Stimulated activated memory B cell treated with anti-CD40 and anti-IgM and Interleukin-4, amounts not matched to agents 10 μg/mL and 1 μg/mL and 100 μg/mL, for 72 hours (primary cell): ENCODE measurements around the gene PTP4A2.

ENCODE experiments used
- ATAC-seq: fragments of 150-1000 bp; cut with Tn5 transposase; 2 replicates; pipeline ENCODE4 v1.10.0; 2021
- H3K27ac Mint-ChIP-seq: one replicate; pipeline ENCODE4 v1.8.0; 2022; ENCODE audit warnings: mild to moderate bottlenecking, mixed read lengths
- H3K27me3 Mint-ChIP-seq: one replicate; pipeline ENCODE4 v1.8.0; 2022; ENCODE audit warnings: mixed read lengths
- H3K36me3 Mint-ChIP-seq: one replicate; pipeline ENCODE4 v1.8.0; 2022; ENCODE audit warnings: mixed read lengths
- H3K4me1 Mint-ChIP-seq: one replicate; pipeline ENCODE4 v1.8.0; 2022; ENCODE audit warnings: mixed read lengths
- H3K4me3 Mint-ChIP-seq: one replicate; pipeline ENCODE4 v1.8.0; 2022; ENCODE audit warnings: mild to moderate bottlenecking, moderate library complexity, mixed read lengths
- H3K9me3 Mint-ChIP-seq: one replicate; pipeline ENCODE4 v1.8.0; 2022; ENCODE audit warnings: mixed read lengths

The PTP4A2 gene

GRCh38 chr1:31915438-31915837 lies 22.7 kb downstream of the PTP4A2 start:
- Mint-ChIP-seq H3K36me3 (peaks cover 39% of the 10 kb centered on the region), H3K4me1 (peaks cover 59% of the 10 kb centered on the region), H3K27me3 (no peaks in the 10 kb centered on the region), H3K4me3 (no peak overlapping the region), H3K9me3 (no peaks in the 10 kb centered on the region), H3K27ac (no peak overlapping the region)
- ATAC-seq = no peak

GRCh38 chr1:31913968-31914367 lies 24.2 kb downstream of the PTP4A2 start:
- peaks cover 53% of the 10 kb centered on the region for H3K4me1 Mint-ChIP-seq
- H3K4me3 Mint-ChIP-seq = no peak overlapping the region
- H3K27ac Mint-ChIP-seq = peak overlapping the region; percentile 71
- peaks cover 42% of the 10 kb centered on the region for H3K36me3 Mint-ChIP-seq
- H3K9me3 Mint-ChIP-seq = no peaks in the 10 kb centered on the region
- H3K27me3 Mint-ChIP-seq = no peaks in the 10 kb centered on the region
- no peak for ATAC-seq

GRCh38 chr1:31912839-31913239 lies 25.3 kb downstream of the PTP4A2 start:
- Mint-ChIP-seq H3K9me3 (no peaks in the 10 kb centered on the region), H3K36me3 (peaks cover 48% of the 10 kb centered on the region), H3K27me3 (no peaks in the 10 kb centered on the region), H3K27ac (peak overlapping the region; percentile 71), H3K4me1 (peaks cover 48% of the 10 kb centered on the region), H3K4me3 (no peak overlapping the region)
- ATAC-seq = peak; percentile 83

- Mint-ChIP-seq H3K4me1 (peaks cover 43% of the 10 kb centered on the region), H3K27ac (peak overlapping the region; percentile 71), H3K9me3 (no peaks in the 10 kb centered on the region), H3K27me3 (no peaks in the 10 kb centered on the region), H3K36me3 (peaks cover 52% of the 10 kb centered on the region), H3K4me3 (no peak overlapping the region)
- ATAC-seq = no peak
Measured at GRCh38 chr1:31911994-31912780, 26.0 kb downstream of the PTP4A2 start.

GRCh38 chr1:31910933-31911332 lies 27.2 kb downstream of the PTP4A2 start:
- peaks cover 43% of the 10 kb centered on the region for H3K4me1 Mint-ChIP-seq
- peak; percentile 92 for ATAC-seq
- H3K36me3 Mint-ChIP-seq = peaks cover 58% of the 10 kb centered on the region
- no peaks in the 10 kb centered on the region for H3K9me3 Mint-ChIP-seq
- H3K27ac Mint-ChIP-seq = peak overlapping the region; percentile 71
- H3K27me3 Mint-ChIP-seq = no peaks in the 10 kb centered on the region
- peak overlapping the region; percentile 45 for H3K4me3 Mint-ChIP-seq

- peaks cover 68% of the 10 kb centered on the region for H3K36me3 Mint-ChIP-seq
Measured at GRCh38 chr1:31909691-31910090, 28.5 kb downstream of the PTP4A2 start.

GRCh38 chr1:31906557-31906956 lies 31.6 kb downstream of the PTP4A2 start:
- H3K36me3 Mint-ChIP-seq = peaks cover 54% of the 10 kb centered on the region

More at GRCh38 chr1:31909691-31910090, 28.5 kb downstream of the PTP4A2 start:
- Mint-ChIP-seq H3K4me3 (no peak overlapping the region), H3K4me1 (peaks cover 54% of the 10 kb centered on the region), H3K27me3 (no peaks in the 10 kb centered on the region), H3K27ac (peak overlapping the region; percentile 71), H3K9me3 (no peaks in the 10 kb centered on the region)
- ATAC-seq = no peak

GRCh38 chr1:31905681-31906080 lies 32.5 kb downstream of the PTP4A2 start:
- H3K4me3 Mint-ChIP-seq = no peak overlapping the region
- no peak overlapping the region for H3K27ac Mint-ChIP-seq
- no peaks in the 10 kb centered on the region for H3K27me3 Mint-ChIP-seq
- H3K4me1 Mint-ChIP-seq = peaks cover 38% of the 10 kb centered on the region
- ATAC-seq = no peak
- peaks cover 3% of the 10 kb centered on the region for H3K9me3 Mint-ChIP-seq
- H3K36me3 Mint-ChIP-seq = peaks cover 53% of the 10 kb centered on the region

More at GRCh38 chr1:31906557-31906956, 31.6 kb downstream of the PTP4A2 start:
- peaks cover 3% of the 10 kb centered on the region for H3K9me3 Mint-ChIP-seq
- ATAC-seq = no peak
- no peak overlapping the region for H3K27ac Mint-ChIP-seq
- no peaks in the 10 kb centered on the region for H3K27me3 Mint-ChIP-seq
- no peak overlapping the region for H3K4me3 Mint-ChIP-seq
- H3K4me1 Mint-ChIP-seq = peaks cover 40% of the 10 kb centered on the region

GRCh38 chr1:31905093-31905509 lies 33.1 kb downstream of the PTP4A2 start:
- Mint-ChIP-seq H3K27ac (no peak overlapping the region), H3K27me3 (no peaks in the 10 kb centered on the region), H3K9me3 (peaks cover 3% of the 10 kb centered on the region), H3K4me3 (no peak overlapping the region), H3K4me1 (peaks cover 36% of the 10 kb centered on the region), H3K36me3 (peaks cover 53% of the 10 kb centered on the region)
- ATAC-seq = no peak

GRCh38 chr1:31904339-31905092 lies 33.7 kb downstream of the PTP4A2 start:
- H3K9me3 Mint-ChIP-seq = peaks cover 3% of the 10 kb centered on the region
- H3K36me3 Mint-ChIP-seq = peaks cover 47% of the 10 kb centered on the region
- no peaks in the 10 kb centered on the region for H3K27me3 Mint-ChIP-seq
- no peak overlapping the region for H3K27ac Mint-ChIP-seq
- no peak for ATAC-seq
- peaks cover 36% of the 10 kb centered on the region for H3K4me1 Mint-ChIP-seq
- H3K4me3 Mint-ChIP-seq = no peak overlapping the region

- peak; percentile 76 for ATAC-seq
- H3K27ac Mint-ChIP-seq = peak overlapping the region; percentile 74
- peaks cover 36% of the 10 kb centered on the region for H3K4me1 Mint-ChIP-seq
- H3K9me3 Mint-ChIP-seq = peaks cover 3% of the 10 kb centered on the region
- H3K4me3 Mint-ChIP-seq = peak overlapping the region; percentile 34
- H3K36me3 Mint-ChIP-seq = peaks cover 29% of the 10 kb centered on the region
- no peaks in the 10 kb centered on the region for H3K27me3 Mint-ChIP-seq
Measured at GRCh38 chr1:31902510-31902860, 35.7 kb downstream of the PTP4A2 start.

- ATAC-seq = peak; percentile 71
- peak overlapping the region; percentile 74 for H3K27ac Mint-ChIP-seq
- H3K9me3 Mint-ChIP-seq = peaks cover 3% of the 10 kb centered on the region
- no peaks in the 10 kb centered on the region for H3K27me3 Mint-ChIP-seq
- peaks cover 25% of the 10 kb centered on the region for H3K36me3 Mint-ChIP-seq
- H3K4me3 Mint-ChIP-seq = peak overlapping the region; percentile 34
- H3K4me1 Mint-ChIP-seq = peaks cover 36% of the 10 kb centered on the region
Measured at GRCh38 chr1:31901838-31902509, 36.2 kb downstream of the PTP4A2 start.

GRCh38 chr1:31900790-31901189 lies 37.4 kb downstream of the PTP4A2 start:
- peaks cover 35% of the 10 kb centered on the region for H3K4me1 Mint-ChIP-seq
- peaks cover 13% of the 10 kb centered on the region for H3K36me3 Mint-ChIP-seq
- H3K4me3 Mint-ChIP-seq = no peak overlapping the region
- no peak for ATAC-seq
- peaks cover 3% of the 10 kb centered on the region for H3K9me3 Mint-ChIP-seq
- no peak overlapping the region for H3K27ac Mint-ChIP-seq
- no peaks in the 10 kb centered on the region for H3K27me3 Mint-ChIP-seq

- Mint-ChIP-seq H3K36me3 (no peaks in the 10 kb centered on the region), H3K27me3 (no peaks in the 10 kb centered on the region), H3K4me3 (no peak overlapping the region), H3K4me1 (peaks cover 18% of the 10 kb centered on the region), H3K27ac (no peak overlapping the region), H3K9me3 (peaks cover 3% of the 10 kb centered on the region)
- ATAC-seq = no peak
Measured at GRCh38 chr1:31897526-31898100, 40.6 kb downstream of the PTP4A2 start.
